ENCODE results near the gene PAEP.

Gene PAEP

GRCh38 chr9:135579356-135579755 is 17.8 kb downstream of the PAEP start:
- no peak for DNase-seq (ENCODE audit: low read depth in 2 of 2)

DNA sequence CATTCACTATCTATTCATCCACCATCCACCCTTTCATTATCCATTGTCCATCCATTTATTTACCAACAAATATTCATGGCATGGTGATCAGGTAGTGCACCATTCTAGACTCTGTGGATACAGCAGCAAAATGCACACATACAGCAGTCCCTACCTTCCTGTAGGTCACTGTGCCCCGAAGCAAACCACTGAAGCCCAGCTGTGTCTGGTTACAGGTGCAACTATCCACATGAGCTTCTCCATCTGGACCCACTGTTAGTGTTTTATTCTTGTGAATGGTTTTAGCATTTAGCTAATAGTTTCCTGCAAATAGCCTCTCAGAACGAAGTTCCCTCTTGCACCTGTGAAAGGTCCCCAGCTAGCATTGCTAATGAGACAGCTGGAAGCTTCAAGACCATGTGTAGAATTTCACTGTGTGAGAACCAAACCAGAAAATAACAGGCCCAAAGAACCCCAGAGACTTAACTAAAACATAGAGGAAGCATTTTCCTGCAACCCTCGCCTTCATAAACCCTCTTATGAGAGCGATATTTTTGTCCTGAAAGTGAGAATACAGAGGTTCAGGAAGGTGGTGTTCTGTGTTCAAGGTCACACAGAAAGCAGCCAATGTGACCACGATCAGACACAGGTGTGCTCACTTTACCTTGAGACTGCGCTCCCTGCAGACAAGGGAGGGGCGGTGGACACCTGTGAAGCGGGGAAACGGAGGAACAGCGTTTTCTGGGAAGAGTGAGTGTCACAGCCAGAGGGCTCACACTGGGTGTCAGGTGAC is 18.5 kb downstream of the PAEP start:
- DNase-seq (ENCODE audit: low read depth in 2 of 2), result no peak

- no peak for DNase-seq (ENCODE audit: low read depth in 2 of 2)
These were observed 19.3 kb downstream of the PAEP start for GRCh38 chr9:135580664-135581380.

DNA sequence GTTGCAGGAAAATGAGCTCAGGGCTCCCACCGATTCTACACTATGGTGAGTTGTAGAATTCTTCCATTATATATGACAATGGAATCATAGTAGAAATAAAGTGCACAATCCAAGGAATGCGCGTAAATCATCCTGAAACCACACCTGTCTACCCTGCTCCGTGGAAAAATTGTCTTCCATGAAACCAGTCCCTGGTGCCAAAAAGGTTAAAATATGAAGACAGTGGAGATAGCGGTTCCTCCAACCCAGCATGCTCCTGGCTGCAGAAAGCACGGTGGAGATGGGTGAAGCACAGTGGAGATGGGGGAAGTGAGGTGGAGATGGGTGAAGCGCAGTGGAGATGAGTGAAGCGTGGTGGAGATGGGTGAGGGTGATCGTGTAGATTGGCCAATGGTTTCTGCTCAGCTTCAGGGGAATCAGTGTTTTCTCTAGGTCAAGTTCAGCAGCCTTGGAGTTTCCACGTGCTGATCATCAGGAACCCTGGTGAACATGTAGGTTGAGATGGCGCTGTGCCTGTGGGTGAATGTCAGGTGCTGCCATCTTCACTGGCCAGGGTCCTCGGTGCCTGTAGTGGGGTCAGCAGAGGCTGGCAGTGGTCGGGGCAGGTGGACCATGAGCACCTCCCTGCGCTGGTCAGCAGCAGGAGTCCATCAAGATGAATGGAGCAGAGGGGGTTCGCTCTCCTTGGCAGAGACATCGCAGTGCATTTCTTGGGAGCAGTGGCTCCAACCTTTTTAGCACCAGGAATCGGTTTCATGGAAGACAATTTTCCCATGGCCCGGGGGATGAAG is 20.3 kb downstream of the PAEP start:
- no peak for DNase-seq (ENCODE audit: low read depth in 2 of 2)

DNA sequence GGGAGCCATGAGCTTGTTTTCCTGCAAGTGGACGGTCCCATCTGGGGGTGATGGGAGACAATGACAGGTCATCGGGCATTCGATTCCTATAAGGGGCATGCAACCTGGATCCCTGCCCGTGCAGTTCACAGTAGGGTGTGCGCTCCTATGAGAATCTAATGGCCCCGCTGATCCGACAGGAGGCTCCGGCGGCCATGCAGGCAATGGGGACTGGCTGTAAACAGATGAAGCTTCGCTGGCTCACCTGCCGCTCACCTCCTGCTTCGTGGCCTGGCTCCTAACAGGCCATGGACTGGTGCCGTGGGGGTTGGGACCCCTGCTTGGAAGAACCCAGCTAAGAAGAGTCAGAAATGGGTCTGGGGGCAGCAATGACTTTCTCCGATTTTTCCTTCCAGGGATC is 21.0 kb downstream of the PAEP start:
- no peak for DNase-seq (ENCODE audit: low read depth in 2 of 2)

- DNase-seq (ENCODE audit: low read depth in 2 of 2), result no peak
These were observed 21.6 kb downstream of the PAEP start for GRCh38 chr9:135582966-135583687.

DNA sequence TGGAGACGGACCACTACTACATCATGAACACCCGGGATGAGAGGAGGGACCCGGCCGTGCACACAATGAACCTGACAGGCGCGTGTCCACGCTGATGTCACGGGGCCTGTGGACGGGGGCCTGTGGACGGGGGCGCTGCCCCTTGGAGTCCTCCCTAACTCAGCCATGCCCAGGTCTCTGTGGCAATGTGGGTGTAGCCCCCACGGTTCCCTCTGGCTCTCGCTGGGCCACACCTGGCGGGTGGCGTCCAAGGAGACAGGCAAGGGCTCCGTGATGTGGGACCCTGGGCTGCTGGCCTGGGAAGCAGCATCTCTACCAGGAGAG is 22.1 kb downstream of the PAEP start:
- DNase-seq (ENCODE audit: low read depth in 2 of 2), result no peak

DNA sequence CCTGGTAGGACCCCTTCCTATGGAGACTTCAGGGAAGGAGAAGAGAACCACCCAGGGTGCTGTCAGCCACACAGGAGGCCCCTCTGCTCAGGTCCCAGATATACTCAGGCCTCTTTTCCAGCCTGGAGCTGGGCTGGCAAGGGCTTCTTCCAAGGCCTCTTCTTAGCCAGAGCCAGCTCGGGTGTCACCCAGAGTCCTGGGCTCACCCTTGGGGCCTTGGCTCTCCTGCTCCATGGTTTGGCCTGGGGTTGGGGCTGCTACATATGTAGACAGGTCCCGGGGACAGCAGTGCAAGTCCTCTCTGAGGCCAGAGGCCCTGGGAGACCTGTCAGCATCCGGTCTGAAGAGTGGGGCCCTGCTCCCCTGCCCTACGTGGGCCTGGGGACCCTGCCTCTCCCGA is 22.8 kb downstream of the PAEP start:
- no peak for DNase-seq (ENCODE audit: low read depth in 2 of 2)

- no peak for DNase-seq (ENCODE audit: low read depth in 2 of 2)
These were observed 23.4 kb downstream of the PAEP start for GRCh38 chr9:135584934-135585333.

- DNase-seq (ENCODE audit: low read depth in 2 of 2), result no peak
These were observed 25.1 kb downstream of the PAEP start for GRCh38 chr9:135586601-135587109.

- no peak for DNase-seq (ENCODE audit: low read depth in 2 of 2)
These were observed 26.1 kb downstream of the PAEP start for GRCh38 chr9:135587658-135588057.

DNA sequence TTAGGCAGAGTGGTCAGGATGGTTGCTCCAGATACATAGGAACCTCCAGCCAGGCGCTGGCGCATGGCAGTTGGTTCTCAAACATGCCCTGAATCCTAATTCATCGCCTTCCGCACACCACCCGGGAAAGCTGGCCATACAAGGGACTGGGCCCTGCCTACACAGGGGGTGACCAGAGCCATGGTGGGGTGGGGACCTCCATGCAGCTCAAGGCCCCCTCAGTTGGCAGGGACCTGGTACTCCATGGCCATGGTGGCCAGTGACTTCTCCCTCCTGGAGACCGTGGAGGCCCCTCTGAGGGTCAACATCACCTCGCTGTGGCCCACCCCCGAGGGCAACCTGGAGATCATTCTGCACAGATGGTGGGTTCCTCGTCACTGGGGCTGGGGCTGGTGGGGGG is 26.8 kb downstream of the PAEP start:
- DNase-seq (ENCODE audit: low read depth in 2 of 2), result no peak

- no peak for DNase-seq (ENCODE audit: low read depth in 2 of 2)
These were observed 27.5 kb downstream of the PAEP start for GRCh38 chr9:135588886-135589595.

DNA sequence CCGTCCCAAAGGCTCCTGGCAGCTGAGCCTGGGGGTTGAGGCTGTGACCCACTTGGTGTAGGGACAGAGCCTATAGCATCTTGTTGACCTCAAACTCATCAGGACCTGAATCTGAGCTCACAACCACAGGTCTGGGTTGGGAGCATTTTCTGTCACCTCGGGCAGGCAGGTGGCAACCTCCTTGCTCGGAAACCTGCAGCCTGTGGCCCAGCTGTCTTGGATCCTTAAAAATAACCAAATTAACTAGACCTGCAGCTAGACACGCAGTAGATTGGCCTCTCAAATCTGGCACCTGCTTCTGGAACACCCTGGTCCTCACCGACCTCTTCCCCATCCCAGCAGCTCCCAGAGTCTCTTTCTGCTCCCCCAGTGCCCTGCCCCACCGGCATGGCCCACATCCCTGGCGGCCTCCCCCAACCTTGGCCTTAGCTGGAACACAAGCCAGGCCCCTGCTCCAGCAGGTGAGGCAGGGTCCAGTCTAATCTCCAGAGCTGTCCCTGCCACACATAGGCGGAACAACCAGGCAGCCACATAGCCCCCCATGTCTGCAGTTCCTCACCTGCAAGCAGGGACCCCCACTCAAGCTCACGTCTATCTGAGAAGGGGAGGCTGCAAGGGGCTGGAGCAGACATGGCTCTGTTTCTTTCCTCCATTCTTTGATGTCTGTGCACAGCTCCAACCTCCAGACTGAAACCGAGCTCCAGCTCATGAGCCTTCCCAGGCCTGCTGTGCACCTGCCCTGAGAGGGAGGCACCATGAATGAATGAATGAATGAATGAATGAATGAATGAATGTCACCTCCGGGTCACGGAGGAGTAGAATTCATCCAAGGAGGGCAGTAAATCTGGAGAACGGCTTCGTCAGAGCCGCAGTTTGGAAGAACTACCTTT is 28.3 kb downstream of the PAEP start:
- no peak for DNase-seq (ENCODE audit: low read depth in 2 of 2)

DNA sequence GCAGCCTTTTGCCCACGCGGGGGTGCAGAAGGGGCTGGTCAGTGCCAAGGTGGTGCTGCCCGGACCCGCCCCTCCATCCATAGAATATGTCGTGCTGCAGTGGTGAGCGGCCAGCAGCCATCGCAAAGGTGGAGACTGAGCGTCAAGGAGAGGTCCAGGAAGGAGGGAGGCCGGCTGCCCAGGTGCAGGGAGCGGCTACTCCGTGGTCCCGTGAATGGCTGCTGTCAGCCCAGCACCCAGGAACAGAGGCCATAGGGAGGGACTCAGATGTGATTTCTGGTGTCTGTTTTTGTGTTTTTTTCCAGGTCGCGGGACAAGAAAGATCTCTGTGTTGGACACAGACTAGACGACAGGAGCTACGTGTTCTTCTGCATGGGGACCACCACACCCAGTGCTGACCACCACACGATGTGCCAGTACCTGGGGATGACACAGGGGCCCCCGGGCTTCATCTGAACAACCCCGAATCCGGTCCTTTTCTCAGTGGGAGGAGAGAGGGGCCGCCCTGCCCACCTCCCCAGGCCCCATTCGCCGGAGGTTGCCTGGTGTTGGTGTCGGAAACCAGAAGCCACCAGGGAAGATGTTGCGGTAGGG is 29.0 kb downstream of the PAEP start:
- no peak for DNase-seq (ENCODE audit: low read depth in 2 of 2)

- no peak for DNase-seq (ENCODE audit: low read depth in 2 of 2)
These were observed 30.2 kb downstream of the PAEP start for GRCh38 chr9:135591506-135592330.

DNA sequence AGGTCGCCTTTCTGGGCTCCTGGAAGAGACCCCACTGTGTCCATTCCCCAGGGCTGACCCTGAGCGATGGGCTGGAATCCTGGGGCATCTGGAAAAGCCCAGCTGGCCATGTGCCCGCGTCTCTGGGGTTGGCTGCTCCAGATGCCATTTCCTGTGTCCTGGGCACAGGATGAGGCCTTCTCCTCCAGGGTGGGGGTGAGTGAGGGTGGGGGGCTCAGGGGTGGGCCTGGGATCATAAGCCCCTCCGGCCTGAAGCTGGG is 30.7 kb downstream of the PAEP start:
- no peak for DNase-seq (ENCODE audit: low read depth in 2 of 2)

DNA sequence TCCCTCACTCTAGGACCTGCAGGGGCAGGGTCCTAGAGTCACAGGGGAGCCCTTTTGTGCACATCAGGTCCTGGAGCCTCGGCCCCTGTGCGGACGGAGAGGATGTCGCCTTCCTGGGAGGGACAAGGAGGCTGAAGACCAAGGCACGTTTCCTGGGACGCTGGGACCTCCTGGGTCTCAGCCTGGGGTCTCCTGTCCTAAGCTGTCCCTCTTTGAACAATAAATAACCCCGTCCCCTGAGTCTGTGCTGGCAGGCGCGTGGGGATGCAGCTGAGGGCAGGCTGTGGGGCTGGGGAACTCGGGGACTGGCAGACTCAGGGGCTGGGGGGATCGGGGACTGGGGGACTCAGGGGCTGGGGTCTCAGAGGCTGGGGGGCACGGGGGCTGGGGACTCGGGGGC is 31.1 kb downstream of the PAEP start:
- no peak for DNase-seq (ENCODE audit: low read depth in 2 of 2)

DNA sequence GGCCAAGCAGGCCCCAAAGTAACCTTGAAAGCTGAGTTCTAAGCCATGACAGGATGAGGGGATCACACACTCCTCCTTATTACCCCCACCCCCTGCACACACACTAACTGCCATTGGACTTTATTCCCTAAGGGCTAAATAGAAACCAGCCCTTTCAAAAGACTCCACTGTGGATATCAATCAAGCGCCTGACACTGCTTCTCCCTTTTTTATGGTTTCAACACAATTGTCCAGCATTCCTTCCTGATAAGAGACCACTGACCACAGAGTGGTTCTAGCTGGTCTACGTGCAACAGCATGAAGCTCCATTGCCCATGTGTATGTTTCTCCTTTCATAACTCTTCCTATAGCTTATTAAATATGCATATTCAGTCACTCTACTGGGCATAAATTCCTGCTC is 34.7 kb downstream of the PAEP start:
- DNase-seq (ENCODE audit: low read depth in 2 of 2), result no peak
